Stimulated activated naive CD8-positive, alpha-beta T cell treated with anti-CD3 and anti-CD28 coated beads, Interleukin-15, Interleukin-2, amounts not matched to agents 100 ng/mL and 50 ng/mL, for 24 hours (primary cell): Measurements from ENCODE around the gene TMEM54.

Experiments used
- H3K27ac Mint-ChIP-seq: one replicate; pipeline ENCODE4 v1.8.0; 2021; ENCODE audit warnings: mild to moderate bottlenecking, mixed read lengths
- H3K27me3 Mint-ChIP-seq: one replicate; pipeline ENCODE4 v1.8.0; 2021; ENCODE audit warnings: mixed read lengths
- H3K36me3 Mint-ChIP-seq: one replicate; pipeline ENCODE4 v1.8.0; 2021; ENCODE audit warnings: low read depth, mixed read lengths
- H3K4me1 Mint-ChIP-seq: one replicate; pipeline ENCODE4 v1.8.0; 2021; ENCODE audit warnings: low read depth, mixed read lengths
- H3K4me3 Mint-ChIP-seq: one replicate; pipeline ENCODE4 v1.8.0; 2021; ENCODE audit warnings: mild to moderate bottlenecking, mixed read lengths
- H3K9me3 Mint-ChIP-seq: one replicate; pipeline ENCODE4 v1.8.0; 2021; ENCODE audit warnings: mixed read lengths

TMEM54 gene

DNA sequence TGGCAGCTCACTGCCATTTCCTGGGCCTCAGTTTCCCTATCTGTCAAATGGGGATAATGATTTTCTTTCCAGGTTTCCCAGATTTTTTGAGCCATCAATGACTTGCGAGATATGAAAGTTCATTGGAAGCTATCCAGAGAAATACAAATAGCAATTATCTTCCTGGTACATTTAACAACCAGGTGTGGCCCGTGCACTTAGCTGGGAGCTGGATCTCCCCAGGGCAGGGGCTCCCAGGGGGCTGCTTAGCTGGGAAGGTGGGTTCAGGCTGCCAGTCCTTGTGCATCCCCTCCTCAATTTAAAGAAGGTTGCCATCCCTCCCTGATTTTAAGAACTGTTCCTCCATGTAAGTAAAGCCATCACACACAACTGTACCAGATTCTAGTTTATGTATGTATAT, 3.6 kb upstream of the TMEM54 start:
- Mint-ChIP-seq H3K4me1 (peaks cover 8% of the 10 kb centered on the region), H3K36me3 (no peaks in the 10 kb centered on the region), H3K4me3 (no peak overlapping the region), H3K9me3 (no peaks in the 10 kb centered on the region), H3K27ac (no peak overlapping the region), H3K27me3 (peaks cover 35% of the 10 kb centered on the region)

DNA sequence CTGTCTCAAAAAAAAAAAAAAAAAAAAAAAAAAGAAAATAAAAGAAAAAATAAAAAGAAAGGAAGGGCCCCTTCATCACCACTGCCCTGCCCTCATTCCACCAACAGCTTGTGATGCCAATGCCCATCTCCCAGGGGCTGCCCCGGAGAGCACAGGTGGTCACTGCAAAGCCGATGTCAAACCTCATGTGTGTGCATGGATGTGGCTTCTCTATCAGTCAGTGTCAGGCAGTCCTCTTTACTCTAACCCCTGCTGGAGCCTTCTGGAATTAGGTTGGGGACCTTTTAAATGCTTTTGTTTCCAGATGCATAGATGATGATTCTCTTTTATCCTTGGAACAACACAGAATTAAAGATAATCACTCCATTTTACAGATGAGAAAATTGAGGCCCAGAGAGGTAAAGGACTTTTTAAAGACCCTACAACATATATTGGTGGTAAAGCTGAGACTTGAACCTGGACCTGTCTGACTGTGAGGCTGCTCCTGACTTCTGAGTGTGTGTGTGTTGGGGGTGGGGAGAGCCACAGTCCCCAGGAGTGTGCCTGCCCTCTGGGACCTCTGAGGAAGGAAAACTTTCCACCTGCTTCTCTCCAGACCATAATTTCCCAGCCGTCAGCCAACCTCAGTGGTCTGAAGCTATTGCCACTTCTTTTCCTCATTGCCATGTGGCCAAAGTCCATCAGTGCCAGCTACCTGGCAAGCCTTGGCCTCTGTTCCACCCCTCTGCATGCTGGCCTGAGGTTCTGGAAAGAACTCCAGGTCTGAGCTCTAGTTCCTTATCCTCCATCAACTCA, 3.0 kb upstream of the TMEM54 start:
- no peaks in the 10 kb centered on the region for H3K36me3 Mint-ChIP-seq
- no peak overlapping the region for H3K27ac Mint-ChIP-seq
- H3K4me3 Mint-ChIP-seq, result no peak overlapping the region
- peaks cover 37% of the 10 kb centered on the region for H3K27me3 Mint-ChIP-seq
- H3K9me3 Mint-ChIP-seq, result no peaks in the 10 kb centered on the region
- peaks cover 8% of the 10 kb centered on the region for H3K4me1 Mint-ChIP-seq

DNA sequence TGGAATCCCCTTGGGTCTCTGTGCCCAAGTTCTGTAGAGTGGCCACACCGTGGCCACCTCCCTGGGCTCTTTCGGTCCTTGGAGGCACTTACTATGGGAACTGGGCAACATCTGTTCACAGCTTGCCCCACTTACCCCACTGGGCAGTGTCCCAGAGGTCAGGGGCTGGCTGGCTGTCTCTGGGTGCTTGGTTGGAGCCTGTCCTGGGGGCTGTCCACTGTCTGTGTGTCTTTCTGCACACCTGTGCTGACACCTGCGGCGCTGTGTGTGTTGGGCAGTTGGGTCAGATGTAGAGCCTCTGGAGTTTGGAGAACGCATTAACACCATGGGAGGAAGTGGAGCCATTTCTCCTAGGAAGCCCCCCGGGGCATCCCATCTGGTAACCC, 1.3 kb upstream of the TMEM54 start:
- Mint-ChIP-seq H3K36me3 (no peaks in the 10 kb centered on the region), H3K27ac (no peak overlapping the region), H3K9me3 (no peaks in the 10 kb centered on the region), H3K4me1 (peaks cover 8% of the 10 kb centered on the region), H3K27me3 (peaks cover 47% of the 10 kb centered on the region), H3K4me3 (peak overlapping the region; percentile 66)

DNA sequence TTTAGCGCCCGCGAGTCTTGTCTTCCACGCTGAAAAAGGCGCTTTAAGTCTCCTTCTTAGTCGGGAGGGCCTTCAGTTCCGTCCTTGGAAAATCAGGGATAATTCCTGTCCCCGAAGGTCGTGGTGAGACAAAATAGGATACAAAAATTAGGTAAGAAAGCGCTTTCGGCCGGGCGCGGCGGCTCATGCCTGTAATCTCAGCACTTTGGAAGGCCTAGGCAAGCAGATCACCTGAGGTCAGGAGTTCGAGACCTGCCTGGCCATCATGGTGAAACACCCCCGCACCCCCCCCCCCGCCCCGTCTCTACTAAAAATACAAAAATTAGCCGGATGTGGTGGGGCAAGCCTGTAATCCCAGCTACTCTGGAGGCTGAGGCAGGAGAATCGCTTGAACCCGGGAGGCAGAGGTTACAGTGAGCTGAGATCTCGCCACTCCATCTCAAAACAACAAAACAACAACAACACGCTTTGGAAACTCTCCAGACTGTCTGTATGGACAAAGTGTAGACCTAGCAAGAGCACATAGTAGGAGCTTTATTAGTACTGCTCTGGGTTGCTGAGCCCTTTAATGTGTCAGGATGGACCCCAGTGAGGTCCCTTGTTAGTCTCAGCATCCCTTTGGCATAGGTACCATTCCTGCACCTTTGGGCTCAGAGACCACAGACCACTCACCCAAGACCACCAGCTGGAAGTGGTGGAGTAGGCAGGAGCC, 790 bp upstream of the TMEM54 start:
- Mint-ChIP-seq H3K4me3 (peak overlapping the region; percentile 77), H3K9me3 (no peaks in the 10 kb centered on the region), H3K27me3 (peaks cover 49% of the 10 kb centered on the region), H3K27ac (no peak overlapping the region), H3K4me1 (peaks cover 8% of the 10 kb centered on the region), H3K36me3 (no peaks in the 10 kb centered on the region)

DNA sequence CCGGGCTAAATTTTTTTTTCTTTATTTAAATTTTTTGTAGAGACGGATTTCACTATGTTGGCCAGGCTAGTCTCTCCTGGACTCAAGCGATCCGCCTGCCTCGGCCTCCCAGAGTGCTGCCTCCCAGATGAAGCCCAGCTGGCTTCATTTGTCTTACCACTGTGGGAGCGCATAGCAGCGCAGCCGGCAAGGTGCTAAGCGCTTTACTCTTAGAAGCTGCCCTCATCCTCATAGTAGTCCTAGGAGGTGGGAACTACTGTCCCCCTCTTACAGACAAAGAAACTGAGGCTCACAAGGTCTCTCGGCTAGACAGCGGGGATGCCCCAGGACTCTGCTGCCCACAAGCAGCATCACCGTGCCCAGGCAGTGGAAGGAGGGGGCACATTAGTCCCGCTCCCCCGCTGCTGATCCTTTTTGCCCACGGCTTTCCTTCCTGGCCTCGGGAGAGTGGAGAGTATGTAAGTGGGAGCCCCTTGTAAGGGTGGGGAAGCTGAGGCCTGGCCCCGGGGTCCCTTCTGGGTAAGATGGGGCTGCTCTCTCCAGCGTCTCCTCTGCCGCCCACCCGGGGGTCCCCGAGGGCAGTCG, 726 bp downstream of the TMEM54 start:
- Mint-ChIP-seq H3K36me3 (no peaks in the 10 kb centered on the region), H3K4me3 (peak overlapping the region; percentile 63), H3K9me3 (no peaks in the 10 kb centered on the region), H3K4me1 (peaks cover 8% of the 10 kb centered on the region), H3K27ac (no peak overlapping the region), H3K27me3 (peaks cover 56% of the 10 kb centered on the region)

DNA sequence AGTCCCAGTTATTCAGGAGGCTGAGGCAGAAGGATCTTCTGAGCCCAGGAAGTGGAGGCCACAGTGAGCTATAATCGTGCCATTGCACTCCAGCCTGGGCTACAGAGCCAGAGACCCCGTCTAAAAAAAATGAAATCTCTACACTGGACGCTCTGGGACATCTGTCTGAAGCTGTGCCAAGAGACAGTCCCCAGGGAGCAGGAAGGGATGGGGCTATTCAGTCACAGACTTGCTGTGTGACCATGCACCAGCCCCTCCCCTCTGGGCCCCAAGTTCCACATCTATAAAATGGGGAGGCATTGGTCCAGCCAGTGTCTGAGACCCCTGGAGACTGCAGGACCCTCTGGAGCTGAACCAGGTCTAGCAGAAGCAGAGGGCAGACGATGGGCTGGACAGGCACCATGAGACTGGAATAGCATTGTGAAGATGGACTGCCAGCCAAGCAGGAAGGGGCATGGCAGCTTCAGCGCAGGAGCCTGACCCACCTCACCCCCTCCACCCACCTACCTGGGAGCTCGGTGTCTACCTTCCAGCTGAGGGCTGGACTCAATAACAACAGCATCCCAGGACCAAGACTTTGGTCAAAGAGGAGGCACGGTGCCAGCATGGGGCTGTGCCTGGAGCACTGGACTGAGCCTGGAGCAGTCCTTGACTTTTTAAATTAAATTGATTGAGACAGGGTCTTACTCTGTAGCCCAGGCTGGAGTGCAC, 1.4 kb downstream of the TMEM54 start:
- Mint-ChIP-seq H3K27ac (no peak overlapping the region), H3K27me3 (peaks cover 53% of the 10 kb centered on the region), H3K4me1 (peaks cover 8% of the 10 kb centered on the region), H3K4me3 (no peak overlapping the region), H3K9me3 (no peaks in the 10 kb centered on the region), H3K36me3 (no peaks in the 10 kb centered on the region)

DNA sequence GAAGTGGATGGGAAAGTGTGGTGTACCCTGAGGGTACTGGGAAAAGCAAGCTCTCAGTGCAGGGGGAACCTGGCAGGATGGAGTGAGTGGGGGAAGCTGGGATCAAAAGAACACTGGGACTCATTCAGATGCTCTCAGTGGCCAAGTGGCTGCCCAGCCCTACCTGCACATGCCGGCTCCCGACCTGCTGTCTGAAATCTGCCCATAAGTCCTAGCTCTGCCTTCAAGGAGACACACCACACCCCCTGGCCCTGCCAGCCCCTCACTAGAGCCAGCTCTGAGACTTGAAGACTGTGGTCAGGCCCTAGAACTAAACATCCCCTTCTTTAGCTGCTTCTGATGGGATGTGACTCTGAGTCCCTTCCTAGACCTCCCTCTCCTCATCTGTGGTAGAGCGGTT, 2.2 kb downstream of the TMEM54 start:
- no peaks in the 10 kb centered on the region for H3K9me3 Mint-ChIP-seq
- peaks cover 8% of the 10 kb centered on the region for H3K4me1 Mint-ChIP-seq
- H3K27ac Mint-ChIP-seq, result no peak overlapping the region
- peaks cover 53% of the 10 kb centered on the region for H3K27me3 Mint-ChIP-seq
- H3K4me3 Mint-ChIP-seq, result no peak overlapping the region
- no peaks in the 10 kb centered on the region for H3K36me3 Mint-ChIP-seq

DNA sequence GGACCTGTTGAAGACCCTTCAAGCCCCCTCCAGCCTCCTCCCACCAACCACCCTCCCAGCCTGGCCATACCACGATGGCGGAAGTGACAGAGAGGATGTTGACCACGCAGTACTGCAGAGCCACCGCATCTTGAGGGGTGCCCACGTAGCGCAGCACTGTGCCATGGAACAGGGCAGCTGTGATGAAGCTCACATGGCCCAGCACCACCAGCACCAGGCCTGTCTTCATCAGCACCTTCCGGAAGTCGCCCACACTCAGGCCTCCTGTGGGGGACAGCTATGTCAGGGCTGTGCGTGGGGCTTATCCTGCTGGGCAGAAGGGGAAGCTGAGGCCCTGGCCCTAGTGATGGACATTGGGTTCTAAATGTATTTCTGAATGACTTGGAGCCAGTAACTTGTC, 3.1 kb downstream of the TMEM54 start:
- Mint-ChIP-seq H3K4me3 (no peak overlapping the region), H3K27ac (no peak overlapping the region), H3K36me3 (no peaks in the 10 kb centered on the region), H3K9me3 (no peaks in the 10 kb centered on the region), H3K27me3 (peaks cover 49% of the 10 kb centered on the region), H3K4me1 (peaks cover 8% of the 10 kb centered on the region)

DNA sequence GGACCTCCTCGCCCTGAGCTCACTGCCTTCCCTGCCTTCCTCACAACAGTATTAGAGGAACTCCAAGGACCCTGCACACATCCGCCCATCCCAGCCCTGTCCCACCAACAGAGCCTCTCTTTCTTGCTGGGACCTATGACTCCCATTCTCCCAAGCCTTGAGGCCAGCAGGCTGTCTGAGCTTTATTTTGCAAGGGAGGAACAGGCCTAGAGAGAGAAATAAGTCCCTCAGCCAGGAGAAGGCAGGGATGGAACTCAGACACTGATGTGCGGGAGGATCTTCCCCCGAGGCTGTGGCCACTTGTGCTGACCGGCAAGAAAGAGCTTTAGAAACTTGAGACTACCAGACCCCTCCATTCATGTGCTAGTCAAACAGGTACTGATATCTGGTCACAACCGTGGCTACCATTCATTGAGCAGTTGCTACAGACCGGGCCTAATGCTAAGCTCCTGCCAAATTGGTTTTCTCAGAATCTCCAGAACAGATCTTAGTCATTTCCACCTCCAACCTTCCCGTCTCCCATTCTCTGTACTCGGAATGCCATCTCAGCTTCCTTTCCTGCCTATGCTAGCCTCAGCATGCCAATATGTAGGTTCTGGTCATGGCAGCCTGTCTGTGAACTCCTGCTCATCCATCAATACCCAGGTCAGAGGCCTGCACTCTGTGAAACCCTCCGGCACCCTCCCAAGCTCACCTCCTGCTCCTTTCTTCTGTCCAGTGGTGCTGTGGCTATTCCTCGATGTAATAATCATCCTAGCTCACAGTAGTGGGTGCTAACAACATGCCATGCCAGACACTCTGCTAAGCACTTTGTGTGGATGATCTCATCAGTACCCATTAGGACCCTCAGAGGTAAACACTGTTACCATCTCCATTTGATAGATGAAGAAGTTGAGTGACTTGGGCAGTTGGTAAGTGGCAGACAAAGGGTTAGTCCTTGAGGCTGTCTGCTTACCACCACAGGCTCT, 3.8 kb downstream of the TMEM54 start:
- H3K27me3 Mint-ChIP-seq, result peaks cover 47% of the 10 kb centered on the region
- H3K4me3 Mint-ChIP-seq, result no peak overlapping the region
- H3K9me3 Mint-ChIP-seq, result no peaks in the 10 kb centered on the region
- peaks cover 11% of the 10 kb centered on the region for H3K4me1 Mint-ChIP-seq
- H3K27ac Mint-ChIP-seq, result no peak overlapping the region
- no peaks in the 10 kb centered on the region for H3K36me3 Mint-ChIP-seq

DNA sequence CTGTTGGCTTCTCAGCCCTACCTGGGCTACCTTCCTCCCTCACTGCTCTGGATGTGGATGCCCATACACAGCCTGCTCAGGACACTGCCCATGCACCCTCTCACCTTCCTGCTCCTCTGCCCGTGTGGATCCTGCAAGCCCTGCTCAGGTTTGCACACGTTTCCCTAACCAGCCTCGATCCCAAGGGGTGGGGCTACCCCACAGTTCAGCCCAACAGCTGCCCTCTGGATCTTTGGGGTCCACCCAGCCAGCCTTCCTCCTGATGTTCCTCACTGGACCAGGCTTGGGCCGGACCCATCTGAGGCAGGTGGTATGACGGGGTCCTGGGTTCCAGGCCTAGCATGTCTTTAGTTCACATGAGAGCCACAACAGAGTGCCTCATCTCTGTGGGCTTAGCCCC, 4.7 kb downstream of the TMEM54 start:
- no peak overlapping the region for H3K4me3 Mint-ChIP-seq
- no peaks in the 10 kb centered on the region for H3K9me3 Mint-ChIP-seq
- H3K27ac Mint-ChIP-seq, result no peak overlapping the region
- H3K36me3 Mint-ChIP-seq, result no peaks in the 10 kb centered on the region
- peaks cover 45% of the 10 kb centered on the region for H3K27me3 Mint-ChIP-seq
- H3K4me1 Mint-ChIP-seq, result peaks cover 10% of the 10 kb centered on the region

DNA sequence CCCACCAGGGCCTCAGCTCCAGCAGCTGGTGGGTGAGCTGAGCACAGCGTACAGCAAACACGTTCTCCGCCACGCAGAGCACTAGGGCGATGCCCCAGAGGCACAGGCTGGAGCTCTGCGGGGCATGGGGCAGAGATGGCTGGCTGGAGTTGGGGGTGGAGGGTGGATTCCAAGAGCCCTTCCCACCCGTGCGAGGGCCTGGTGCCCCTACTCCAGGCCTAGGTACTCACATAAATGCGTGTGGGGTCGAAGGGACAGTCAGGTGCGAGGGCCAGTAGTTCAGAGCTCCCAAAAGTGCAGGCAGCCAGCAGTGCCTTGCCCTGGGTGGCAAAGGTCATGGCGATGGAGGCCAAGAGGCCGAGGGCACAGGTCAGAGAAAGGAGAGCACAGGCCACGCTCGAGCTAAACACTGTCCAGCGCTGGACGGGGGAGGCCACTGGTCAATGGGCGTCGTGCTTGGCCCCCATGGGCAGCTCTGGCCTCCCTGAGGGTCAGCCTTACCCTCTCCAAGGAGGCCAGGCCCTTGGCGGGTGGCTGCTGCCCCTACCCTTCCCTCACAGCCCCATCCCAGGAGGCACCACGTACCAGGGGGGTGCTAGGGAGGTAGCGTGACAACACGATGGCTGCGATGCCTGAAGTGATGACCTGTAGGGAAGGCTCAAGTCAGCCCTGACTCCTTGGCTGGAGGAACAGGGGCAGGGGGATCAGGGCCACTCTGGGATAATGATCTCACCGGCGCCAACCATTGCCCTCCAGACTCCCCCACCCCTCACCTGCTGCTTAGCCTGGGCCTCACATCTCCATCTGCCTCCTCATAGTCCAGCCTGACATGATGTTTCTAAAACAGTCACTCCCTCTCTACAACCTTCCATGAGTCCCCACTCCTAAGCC, 5.6 kb downstream of the TMEM54 start:
- H3K4me1 Mint-ChIP-seq, result peaks cover 7% of the 10 kb centered on the region
- no peaks in the 10 kb centered on the region for H3K36me3 Mint-ChIP-seq
- no peak overlapping the region for H3K27ac Mint-ChIP-seq
- H3K4me3 Mint-ChIP-seq, result no peak overlapping the region
- peaks cover 47% of the 10 kb centered on the region for H3K27me3 Mint-ChIP-seq
- H3K9me3 Mint-ChIP-seq, result no peaks in the 10 kb centered on the region

DNA sequence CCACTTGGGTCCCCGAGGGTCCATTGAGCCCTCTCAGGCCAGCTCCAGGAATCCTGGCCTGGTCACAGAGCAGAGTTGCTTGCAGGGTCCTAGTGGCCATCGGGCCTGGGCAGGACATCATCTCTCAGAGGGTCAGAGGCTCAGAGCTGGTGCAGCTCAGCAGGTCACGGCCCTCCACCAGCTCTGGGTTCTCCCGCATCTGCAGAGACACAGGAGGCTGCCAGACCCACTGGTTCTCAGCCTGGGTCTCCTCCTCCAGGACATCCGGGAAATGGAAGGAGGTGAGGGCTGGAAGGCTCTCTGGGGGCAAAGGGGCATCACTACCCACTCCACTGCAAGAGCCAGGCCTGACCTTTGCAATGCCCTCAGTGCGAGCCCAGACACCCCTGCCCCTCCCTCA, 6.5 kb downstream of the TMEM54 start:
- Mint-ChIP-seq H3K27ac (no peak overlapping the region), H3K4me3 (no peak overlapping the region), H3K4me1 (peaks cover 5% of the 10 kb centered on the region), H3K9me3 (no peaks in the 10 kb centered on the region), H3K27me3 (peaks cover 47% of the 10 kb centered on the region), H3K36me3 (no peaks in the 10 kb centered on the region)

DNA sequence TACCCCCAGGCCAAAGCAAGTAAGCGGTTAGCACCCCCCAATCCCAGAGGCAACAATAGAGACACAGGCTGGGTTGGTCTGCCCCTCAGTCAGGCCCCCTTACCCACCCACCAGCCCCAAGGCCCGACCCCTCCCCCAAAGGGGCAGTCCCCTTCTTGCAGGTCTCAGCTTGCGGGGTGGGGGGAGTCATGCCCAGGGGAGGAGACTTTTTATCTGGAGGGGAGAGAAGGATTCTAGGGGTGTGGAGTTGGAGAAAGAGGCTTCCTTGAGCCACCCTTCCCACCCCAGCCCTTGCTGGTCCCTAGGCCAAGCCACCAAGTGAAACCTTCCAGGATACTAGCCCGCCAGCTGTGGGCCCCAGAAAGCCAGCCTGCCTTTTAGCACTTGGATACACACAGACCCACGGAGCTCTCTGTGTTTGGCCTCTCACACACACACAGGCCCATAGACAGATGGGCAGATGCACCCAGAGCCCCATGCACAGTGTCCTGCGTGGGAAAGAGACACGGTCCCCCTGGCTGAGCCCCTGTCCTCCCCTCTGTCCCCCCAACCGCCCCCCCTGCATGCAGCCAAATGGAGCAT, 7.1 kb downstream of the TMEM54 start:
- no peak overlapping the region for H3K4me3 Mint-ChIP-seq
- H3K36me3 Mint-ChIP-seq, result no peaks in the 10 kb centered on the region
- peaks cover 5% of the 10 kb centered on the region for H3K4me1 Mint-ChIP-seq
- H3K27ac Mint-ChIP-seq, result no peak overlapping the region
- H3K27me3 Mint-ChIP-seq, result peaks cover 49% of the 10 kb centered on the region
- H3K9me3 Mint-ChIP-seq, result no peaks in the 10 kb centered on the region
